Stomach (tissue), 9 donors: ENCODE data around the gene SPDYC. TPM values are rescaled to one million over a fixed set of nuclear protein-coding genes. Genes with fewer than 3 reads are reported as not detected.
"Not testable (repeated sequence)": the region's sequence is repeated elsewhere in the genome, so short reads cannot be mapped to it uniquely, and the experiment has no call there.

Experiments used
- DNase-seq, 2 donors: peaks; one replicate each; pipeline versions ENCODE4 v3.0.0 to v3.0.0-alpha.2; 2013 to 2019
- H3K27ac ChIP-seq, 5 donors: fragments of 200-600 bp in 4 of 5; sonication (generic) in 4 of 5; one replicate each; pipeline ENCODE4 v1.5.1; 2013 to 2019; ENCODE audit warnings: mild to moderate bottlenecking in 1 of 5, moderate library complexity in 1 of 5
- H3K27me3 ChIP-seq, 3 donors: fragments of 200-600 bp; sonication (generic); one replicate each; pipeline ENCODE4 v1.5.1; 2017 to 2019; ENCODE audit warnings: mixed run types in 1 of 3
- H3K36me3 ChIP-seq, 4 donors: fragments of 200-600 bp; sonication (generic); 1 replicate in 3 of 4; 2 replicates in 1 of 4; pipeline ENCODE4 v1.5.1; 2016 to 2019
- H3K4me1 ChIP-seq, 4 donors: fragments of 200-600 bp; sonication (generic); one replicate each; pipeline ENCODE4 v1.5.1; 2016 to 2019
- H3K4me3 ChIP-seq, 4 donors: fragments of 200-600 bp; sonication (generic) in 3 of 4; one replicate each; pipeline ENCODE4 v1.5.1; 2016 to 2019; ENCODE audit warnings: mild to moderate bottlenecking in 1 of 4
- H3K9me3 ChIP-seq, 4 donors: fragments of 200-600 bp; sonication (generic); one replicate each; pipeline ENCODE4 v1.5.1; 2016 to 2019
- CTCF ChIP-seq, 7 experiments: fragments of 450-650 bp in 4 of 7; fragments of 200-600 bp in 3 of 7; sonication (generic) in 3 of 7; IDR thresholded peaks; one replicate each; pipeline ENCODE4 v1.5.1; 2016 to 2019; ENCODE audit warnings: antibody characterized with exemption in 7 of 7, control low read depth in 2 of 7, mild to moderate bottlenecking in 1 of 7
- EP300 ChIP-seq: sonication (generic); formaldehyde crosslinking; IDR thresholded peaks from one replicate; pipeline ENCODE4 v1.6.1; 2017; ENCODE audit warnings: antibody characterized with exemption
- POLR2A ChIP-seq, 4 donors: fragments of 450-650 bp; IDR thresholded peaks; one replicate each; pipeline ENCODE4 v1.6.1; 2016; ENCODE audit warnings: antibody characterized with exemption in 4 of 4, control low read depth in 2 of 4, mild to moderate bottlenecking in 1 of 4, moderate library complexity in 1 of 4
- POLR2AphosphoS5 ChIP-seq, 3 donors: sonication (generic); formaldehyde crosslinking; IDR thresholded peaks; one replicate each; pipeline ENCODE4 v1.6.1; 2016; ENCODE audit warnings: antibody characterized with exemption in 3 of 3
- whole genome bisulfite sequencing, 5 donors: extraction: QIAGEN DNeasy Blood & Tissue Kit in 3 of 5; methylation state at CpG; one replicate each; pipeline versions ENCODE4 v1.1.5 to v1.1.7; 2013 to 2018; 5-methylcytosine and 5-hydroxymethylcytosine counted together
- intact Hi-C: fragments of 100-400 bp; cut with DNase I; formaldehyde crosslinking; loops from one replicate; pipeline ENCODE4 v1.15.1; 2023; ENCODE audit warnings: low total_unique reads
- polyA plus RNA-seq, 3 donors: library from polyadenylated mRNA; stranded (reverse); fragments of 200-250 nt; gene quantifications; one replicate each; pipeline ENCODE4 v1.2.3, GENCODE V29; 2013
- total RNA-seq, 5 donors: library from RNA; depleted of rRNA; stranded (reverse); fragments of >200 nt; gene quantifications; one replicate each; pipeline versions ENCODE4 v1.1.0 to v1.2.3, GENCODE V29; 2014 to 2016
- donor health status: healthy with polysubstance abuse.
- donor health status: Bipolar disorder and iron deficiency.
- donor health status: healthy.

The SPDYC gene
- total and polyA plus RNA-seq, 8 donors: not detected

GRCh38 chr11:65135633-65136145 is 34.3 kb upstream of the SPDYC start:
- no peaks in the 10 kb centered on the region for H3K9me3 ChIP-seq
- H3K27ac ChIP-seq: peak overlapping the region; percentile 94 to 99 (median 98)
- H3K4me1 ChIP-seq: peaks cover 25 to 45% (median 40%) of the 10 kb centered on the region in 4 donors
- no peaks in the 10 kb centered on the region for H3K27me3 ChIP-seq
- TF ChIP-seq POLR2A (IDR thresholded peaks at IDR 0.05): no peak
- TF ChIP-seq CTCF (IDR thresholded peaks at IDR 0.05): no peak
- TF ChIP-seq POLR2AphosphoS5 (IDR thresholded peaks at IDR 0.05): no peak
- TF ChIP-seq EP300: no peak
- 39 to 48% (median 43%) methylated on average over 11 of the region's 11 CpGs for WGBS, 5 donors
- H3K36me3 ChIP-seq: peaks cover 23 to 24% (median 24%) of the 10 kb centered on the region in 4 donors
- intact Hi-C loops: no loop called here
- H3K4me3 ChIP-seq: peak overlapping the region; percentile 80 to 99 (median 92)
- no peak for DNase-seq

GRCh38 chr11:65136515-65137096 is 33.4 kb upstream of the SPDYC start:
- intact Hi-C loops: no loop called here
- peaks cover 14 to 15% (median 15%) of the 10 kb centered on the region in 4 donors for H3K36me3 ChIP-seq
- H3K4me1 ChIP-seq: peaks cover 25 to 40% (median 36%) of the 10 kb centered on the region in 4 donors
- no peaks in the 10 kb centered on the region for H3K27me3 ChIP-seq
- no peak for DNase-seq
- peak overlapping the region in 1 of 5 donors; percentile 99 for H3K27ac ChIP-seq
- no peak for TF ChIP-seq POLR2A (IDR thresholded peaks at IDR 0.05)
- no peak for TF ChIP-seq POLR2AphosphoS5 (IDR thresholded peaks at IDR 0.05)
- H3K4me3 ChIP-seq: no peak overlapping the region
- WGBS, 5 donors: 86 to 92% (median 90%) methylated on average over 15 of the region's 15 CpGs
- no peaks in the 10 kb centered on the region for H3K9me3 ChIP-seq

GRCh38 chr11:65141896-65142494 is 28.0 kb upstream of the SPDYC start:
- no peak overlapping the region for H3K27ac ChIP-seq
- no peak for DNase-seq
- intact Hi-C loops: no loop called here
- WGBS, 5 donors: 69 to 82% (median 74%) methylated on average over 7 of the region's 7 CpGs
- no peaks in the 10 kb centered on the region for H3K27me3 ChIP-seq
- H3K36me3 ChIP-seq: no peaks in the 10 kb centered on the region
- no peak overlapping the region for H3K4me3 ChIP-seq
- no peaks in the 10 kb centered on the region for H3K9me3 ChIP-seq
- H3K4me1 ChIP-seq: no peaks in the 10 kb centered on the region
- TF ChIP-seq POLR2AphosphoS5 (IDR thresholded peaks at IDR 0.05) (no peak), POLR2A (IDR thresholded peaks at IDR 0.05) (no peak), CTCF (IDR thresholded peaks at IDR 0.05) (no peak), EP300 (no peak)

- Histone ChIP-seq H3K36me3 (no peaks in the 10 kb centered on the region), H3K27me3 (no peaks in the 10 kb centered on the region), H3K4me1 (peaks cover 9 to 21% (median 10%) of the 10 kb centered on the region in 4 donors), H3K4me3 (no peak overlapping the region), H3K27ac (no peak overlapping the region), H3K9me3 (peaks cover 0 to 4% (median 1%) of the 10 kb centered on the region in 4 donors)
- 70 to 87% (median 76%) methylated on average over 2 of the region's 2 CpGs for WGBS, 5 donors
- intact Hi-C loops: no loop called here
- DNase-seq: no peak
- TF ChIP-seq EP300 (no peak), POLR2AphosphoS5 (IDR thresholded peaks at IDR 0.05) (no peak), POLR2A (IDR thresholded peaks at IDR 0.05) (no peak)
These were observed 22.5 kb upstream of the SPDYC start for GRCh38 chr11:65147352-65148075.

- TF ChIP-seq POLR2A (IDR thresholded peaks at IDR 0.05) (no peak), CTCF (IDR thresholded peaks at IDR 0.05) (no peak), POLR2AphosphoS5 (IDR thresholded peaks at IDR 0.05) (no peak), EP300 (no peak)
- H3K27ac ChIP-seq: no peak overlapping the region
- H3K4me3 ChIP-seq: no peak overlapping the region
- intact Hi-C loops: no loop called here
- DNase-seq: no peak
- peaks cover 9 to 21% (median 10%) of the 10 kb centered on the region in 4 donors for H3K4me1 ChIP-seq
- H3K27me3 ChIP-seq: no peaks in the 10 kb centered on the region
- no peaks in the 10 kb centered on the region for H3K36me3 ChIP-seq
- 77 to 94% (median 84%) methylated on average over 3 to 5 of the region's 5 CpGs for WGBS, 5 donors
- peaks cover 0 to 4% (median 1%) of the 10 kb centered on the region in 4 donors for H3K9me3 ChIP-seq
These were observed 21.4 kb upstream of the SPDYC start for GRCh38 chr11:65148657-65149056.

GRCh38 chr11:65150131-65150508 is 19.9 kb upstream of the SPDYC start:
- H3K4me3 ChIP-seq, DNase-seq, H3K27me3 ChIP-seq, H3K36me3 ChIP-seq, intact Hi-C loops, H3K9me3 ChIP-seq: not testable (repeated sequence)
- WGBS, 5 donors: 73 to 93% (median 81%) methylated on average over 10 of the region's 10 CpGs
- Histone ChIP-seq H3K4me1 (peaks cover 9 to 21% (median 10%) of the 10 kb centered on the region in 4 donors), H3K27ac (peak overlapping the region in 4 of 5 donors; percentile 32 to 65 (median 58))
